CD4-positive, alpha-beta T cell treated with Interleukin-4 for 1 hour (primary cell): ENCODE results near the gene SMYD1.
A peak's percentile ranks its signal among the peaks of the same experiment; 100 is the strongest.

Experiments used
- DNase-seq, 2 donors: peaks; one replicate each; pipeline ENCODE4 v3.0.0-alpha.2; 2020 to 2022

Gene SMYD1

DNA sequence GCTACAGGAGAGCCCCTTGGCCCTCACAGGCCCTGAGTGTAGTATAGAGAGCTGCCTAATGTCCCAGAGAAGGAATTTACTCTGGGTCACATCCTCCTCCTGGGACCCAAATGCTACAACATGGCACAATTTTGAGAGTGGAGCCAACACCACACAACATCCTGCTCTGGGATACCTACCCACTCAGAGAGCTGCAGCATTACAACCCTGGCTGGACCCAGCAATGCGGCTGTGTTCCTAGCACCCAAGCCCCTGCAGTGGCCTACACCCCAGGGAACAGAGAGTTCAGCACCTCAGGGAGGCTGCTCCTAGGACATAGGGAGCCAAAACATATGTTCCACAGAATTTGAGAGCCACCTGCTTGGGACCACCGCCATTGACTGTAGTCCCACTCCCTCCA lies 79.5 kb downstream of the SMYD1 start:
- DNase-seq: no peak

- no peak for DNase-seq
These were observed 81.4 kb downstream of the SMYD1 start for GRCh38 chr2:88148929-88149438.

DNA sequence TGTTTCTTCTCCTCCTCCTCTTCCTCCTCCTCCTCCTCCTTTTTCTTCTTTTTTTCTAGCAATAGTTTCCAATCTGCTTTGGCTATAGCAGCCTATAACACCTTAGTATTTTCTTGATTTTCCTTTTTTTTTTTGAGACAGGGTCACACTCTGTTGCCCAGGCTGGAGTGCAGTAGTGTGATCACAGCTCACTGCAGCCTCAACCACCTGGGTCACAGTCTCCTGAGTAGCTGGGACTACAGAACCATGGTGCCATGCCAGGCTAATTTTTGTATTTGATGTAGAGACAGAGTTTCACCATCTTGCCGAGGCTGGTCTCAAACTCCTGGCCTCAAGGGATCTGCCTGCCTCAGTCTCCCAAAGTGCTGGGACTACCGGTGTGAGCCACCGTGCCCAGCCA lies 91.9 kb downstream of the SMYD1 start:
- no peak for DNase-seq

DNA sequence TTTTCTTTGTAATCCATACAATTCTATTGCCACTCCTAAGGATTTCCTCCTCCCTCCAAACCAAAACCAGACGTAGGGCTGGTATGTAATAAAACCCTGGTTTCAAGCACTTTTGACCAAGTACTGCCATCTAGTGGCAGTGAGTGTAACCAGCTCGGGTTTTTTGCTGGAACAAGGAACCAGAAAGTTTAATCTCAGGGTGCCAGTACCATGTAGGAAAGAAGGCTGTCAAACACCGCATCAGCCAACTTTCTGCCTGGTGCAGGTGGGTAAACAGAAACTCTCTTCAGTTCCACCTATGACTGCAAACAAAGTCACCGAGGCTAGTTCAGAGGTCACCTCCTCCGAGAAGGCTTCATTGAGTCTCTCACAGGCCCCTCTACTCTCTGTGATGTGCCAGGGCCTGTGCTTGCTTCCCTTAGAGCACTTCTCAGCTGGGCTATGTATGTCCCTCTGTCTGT lies 92.4 kb downstream of the SMYD1 start:
- peak; percentile 58 to 64 for DNase-seq

DNA sequence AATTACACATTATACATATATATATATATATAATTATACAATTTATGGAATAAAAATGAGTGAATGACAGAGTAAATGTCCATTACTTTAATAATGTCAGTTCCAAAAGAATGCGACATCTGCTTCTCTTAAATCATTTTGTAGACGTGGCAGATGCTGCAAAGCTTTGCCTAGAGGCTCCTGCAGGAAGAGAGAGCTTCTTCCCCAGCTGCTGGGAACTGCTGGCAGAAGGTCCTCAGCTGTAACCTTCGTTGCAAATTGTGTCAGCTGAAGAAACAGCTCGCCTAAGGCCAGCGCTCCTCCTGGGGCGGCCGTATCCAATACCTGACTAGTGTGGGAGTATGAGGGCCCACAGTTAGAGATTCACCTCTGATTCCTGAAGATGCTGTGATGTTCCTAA lies 92.9 kb downstream of the SMYD1 start:
- DNase-seq: no peak

- DNase-seq: no peak
These were observed 94.0 kb downstream of the SMYD1 start for GRCh38 chr2:88161446-88162244.
